Naive thymus-derived CD8-positive, alpha-beta T cell (primary cell): ENCODE measurements around the gene ATXN10. TPM values are rescaled to one million over a fixed set of nuclear protein-coding genes. Genes with fewer than 3 reads are reported as not detected.
"Not testable (repeated sequence)": the region's sequence is repeated elsewhere in the genome, so short reads cannot be mapped to it uniquely, and the experiment has no call there.

Experiments
- ATAC-seq, 2 donors: fragments of 150-1000 bp; cut with Tn5 transposase in 1 of 2; sonication (Bioruptor Pico), chemical (Tn5 transposase) in 1 of 2; 1 replicate in 1 of 2; 2 replicates in 1 of 2; pipeline ENCODE4 v1.10.0; 2021; ENCODE audit warnings: mild to moderate bottlenecking in 2 of 2, moderate library complexity in 2 of 2
- POLR2A ChIA-PET: fragments of 350-600 bp; sonication (Branson Sonifier 250); formaldehyde crosslinking; loops from one replicate; lab custom pipeline; 2021; ENCODE audit warnings: antibody characterized with exemption; lab: Charles Lee
- DNase-seq, 10 donors: peaks; one replicate each; pipeline versions ENCODE4 v3.0.0 to v3.0.0-alpha.2; 2020 to 2022
- H3K27ac Mint-ChIP-seq, 10 donors: one replicate each; pipeline ENCODE4 v1.8.0; 2020 to 2022; ENCODE audit warnings: mild to moderate bottlenecking in 10 of 10, mixed read lengths in 10 of 10, moderate library complexity in 4 of 10, inconsistent platforms in 1 of 10
- H3K27me3 Mint-ChIP-seq, 5 donors: one replicate each; pipeline ENCODE4 v1.8.0; 2021 to 2022; ENCODE audit warnings: mixed read lengths in 5 of 5
- H3K36me3 Mint-ChIP-seq, 3 donors: one replicate each; pipeline ENCODE4 v1.8.0; 2020 to 2022; ENCODE audit warnings: mixed read lengths in 3 of 3, mild to moderate bottlenecking in 2 of 3, inconsistent platforms in 1 of 3
- H3K4me1 Mint-ChIP-seq, 4 donors: one replicate each; pipeline ENCODE4 v1.8.0; 2021 to 2022; ENCODE audit warnings: mixed read lengths in 4 of 4
- H3K4me3 Mint-ChIP-seq, 10 donors: one replicate each; pipeline ENCODE4 v1.8.0; 2020 to 2022; ENCODE audit warnings: mild to moderate bottlenecking in 10 of 10, mixed read lengths in 10 of 10, moderate library complexity in 6 of 10, inconsistent platforms in 1 of 10
- H3K9me3 Mint-ChIP-seq, 9 donors: one replicate each; pipeline ENCODE4 v1.8.0; 2020 to 2022; ENCODE audit warnings: mixed read lengths in 9 of 9, mild to moderate bottlenecking in 3 of 9, inconsistent platforms in 1 of 9, moderate library complexity in 1 of 9
- polyA plus RNA-seq, 3 donors: library from polyadenylated mRNA; unstranded; fragments of 300-500 nt; fragmentation: Illumina TruSeq; gene quantifications; one replicate each; pipeline ENCODE4 v1.2.3, GENCODE V29; 2021
- total RNA-seq, 8 experiments: library from RNA in 2 of 8; stranded (reverse) in 2 of 8; gene quantifications; one replicate each; pipeline ENCODE4 v1.2.3 and lab custom pipeline; 2021 to 2026

The ATXN10 gene
- total and polyA plus RNA-seq, 5 experiments from 2014 or later: 77.4 to 117 (median 91.1) TPM

DNA sequence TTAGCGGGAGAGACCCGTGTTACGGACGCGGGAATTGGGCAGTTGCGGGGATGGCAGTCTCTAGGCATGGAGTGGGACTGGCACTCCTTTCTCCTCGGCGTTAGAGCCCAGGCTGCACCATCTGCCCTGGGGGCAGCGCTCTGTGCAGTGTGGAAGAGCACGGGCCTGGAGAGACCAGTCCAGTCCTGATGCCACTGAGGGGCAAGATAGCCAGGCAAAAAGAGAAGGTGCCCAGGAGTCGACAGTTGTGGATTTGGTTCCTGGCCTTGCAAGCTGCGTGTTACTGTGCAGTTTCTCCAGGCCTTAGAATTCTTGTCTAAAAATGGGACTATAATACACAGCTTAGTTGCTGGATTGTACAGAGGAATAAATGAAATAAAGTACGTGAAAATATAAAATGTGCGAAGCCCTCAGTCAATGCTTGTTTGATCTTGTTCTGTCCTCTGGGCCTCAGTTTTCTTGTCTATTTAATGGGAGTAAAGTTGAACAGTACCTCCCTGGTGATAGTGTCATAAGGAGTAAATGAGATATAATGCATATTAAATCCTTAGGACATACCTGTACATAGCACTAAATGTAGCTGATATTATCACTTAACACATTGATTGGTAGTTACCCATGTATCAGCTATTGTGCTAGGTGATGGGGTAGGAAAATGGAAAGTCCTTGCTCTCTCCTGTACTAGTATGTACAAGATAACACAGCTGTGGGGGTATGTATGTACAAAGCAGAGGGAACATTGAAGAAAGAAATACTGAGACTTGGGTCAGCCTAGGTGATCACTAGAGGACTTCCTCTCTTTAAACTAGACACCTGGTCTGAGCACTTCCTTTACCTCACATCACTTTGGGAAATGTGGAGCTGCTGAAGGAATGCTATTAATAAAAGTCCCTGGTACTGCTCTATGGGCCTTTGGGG is 1.2 kb downstream of the ATXN10 start:
- Mint-ChIP-seq H3K4me1 (peaks cover 28 to 50% (median 40%) of the 10 kb centered on the region in 4 donors), H3K4me3 (peak overlapping the region; percentile 80 to 93 (median 87)), H3K9me3 (peaks cover 0 to 2% (median 0%) of the 10 kb centered on the region in 9 donors), H3K27ac (peak overlapping the region; percentile 76 to 93 (median 87)), H3K36me3 (peaks cover 0 to 13% (median 2%) of the 10 kb centered on the region in 3 donors), H3K27me3 (no peaks in the 10 kb centered on the region)
- DNase-seq: peak in 1 of 10 donors; percentile 2
- no peak for ATAC-seq
- POLR2A ChIA-PET: no interaction called here

DNA sequence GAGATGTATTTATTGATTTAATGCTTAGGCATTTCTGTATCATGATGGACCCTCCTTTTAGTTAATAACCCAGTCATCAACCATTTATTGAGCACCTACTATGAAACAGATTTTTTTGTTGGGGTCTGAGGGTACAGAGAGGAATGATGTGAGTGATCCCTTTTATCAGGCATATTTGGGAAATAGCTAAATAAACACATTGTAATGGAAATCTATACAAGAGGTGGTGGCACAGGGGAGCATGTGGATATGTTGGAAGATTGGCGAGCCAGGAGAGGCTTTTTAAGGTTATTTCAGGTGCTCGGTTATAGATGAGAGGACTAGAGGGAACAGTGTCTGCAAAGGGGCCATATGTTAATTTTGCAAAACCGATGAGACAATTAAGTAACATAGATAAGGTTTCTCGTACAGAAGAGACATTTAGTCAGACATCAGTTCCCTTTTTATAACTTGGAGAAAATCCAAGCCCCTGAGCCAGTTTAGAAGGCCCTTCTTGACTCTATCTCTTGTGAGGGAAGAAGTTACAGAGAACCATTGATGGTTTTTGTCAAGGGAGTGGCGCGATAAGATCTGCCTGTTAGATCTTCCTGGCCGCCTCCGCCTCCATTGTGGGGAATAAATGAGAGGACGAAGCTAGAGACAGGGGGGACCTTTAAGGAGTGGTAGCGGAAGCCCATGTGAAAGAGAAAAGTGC is 2.0 kb downstream of the ATXN10 start:
- H3K9me3 Mint-ChIP-seq: peaks cover 0 to 2% (median 0%) of the 10 kb centered on the region in 9 donors
- peaks cover 0 to 13% (median 2%) of the 10 kb centered on the region in 3 donors for H3K36me3 Mint-ChIP-seq
- ATAC-seq (no peak), DNase-seq (no peak)
- H3K27ac Mint-ChIP-seq: peak overlapping the region in 9 of 10 donors; percentile 1 to 93 (median 79)
- POLR2A ChIA-PET: no interaction called here
- H3K27me3 Mint-ChIP-seq: no peaks in the 10 kb centered on the region
- H3K4me1 Mint-ChIP-seq: peaks cover 28 to 56% (median 44%) of the 10 kb centered on the region in 4 donors
- H3K4me3 Mint-ChIP-seq: peak overlapping the region in 9 of 10 donors; percentile 31 to 92 (median 87)

DNA sequence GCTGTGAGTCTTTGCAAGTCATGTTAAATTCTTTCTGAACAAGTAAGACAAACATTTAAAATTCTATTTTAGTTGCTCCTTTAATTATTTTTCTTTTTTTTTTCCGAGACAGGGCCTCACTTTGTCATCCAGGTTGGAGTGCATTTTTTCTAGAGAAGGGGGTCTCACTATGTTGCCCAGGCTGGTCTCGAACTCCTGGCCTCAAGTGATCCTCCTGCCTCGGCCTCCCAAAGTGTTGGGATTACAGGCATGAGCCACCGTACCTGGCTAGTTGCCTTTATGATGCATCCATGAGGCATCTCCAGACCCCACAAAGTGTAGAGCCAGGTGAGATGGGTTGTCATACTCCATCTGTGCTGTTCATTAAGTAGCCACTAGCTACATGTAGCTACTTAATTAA is 4.4 kb downstream of the ATXN10 start:
- Mint-ChIP-seq H3K4me3 (no peak overlapping the region), H3K36me3 (peaks cover 0 to 13% (median 2%) of the 10 kb centered on the region in 3 donors), H3K4me1 (peaks cover 34 to 63% (median 54%) of the 10 kb centered on the region in 4 donors), H3K9me3 (no peaks in the 10 kb centered on the region), H3K27ac (no peak overlapping the region), H3K27me3 (no peaks in the 10 kb centered on the region)
- ATAC-seq (no peak), DNase-seq (no peak)
- POLR2A ChIA-PET: interaction anchor here (0.7 kb wide), 1 partner anchor 109 kb away, joined by 3 read pairs; no protein-coding TSS in a partner anchor

DNA sequence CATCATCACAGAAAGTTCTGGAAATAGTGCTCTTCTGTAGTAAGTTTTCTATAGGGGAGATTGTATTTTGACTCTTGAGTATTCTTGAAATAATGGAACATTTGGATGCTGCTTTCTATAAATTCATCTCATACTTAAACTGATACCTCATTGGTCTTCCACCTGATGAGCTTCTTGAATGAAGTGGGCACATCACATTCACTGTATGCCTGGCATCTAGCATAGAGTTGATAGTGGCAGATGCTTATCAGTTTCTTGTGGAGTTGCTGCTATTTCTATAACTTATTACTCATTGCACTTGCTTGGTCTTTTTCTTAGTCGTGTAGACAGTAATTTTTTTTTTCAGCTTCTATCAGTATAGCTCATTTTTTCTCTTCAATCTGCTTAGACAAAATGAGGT is 5.4 kb downstream of the ATXN10 start:
- no peak for ATAC-seq
- Mint-ChIP-seq H3K27me3 (no peaks in the 10 kb centered on the region), H3K4me3 (no peak overlapping the region)

DNA sequence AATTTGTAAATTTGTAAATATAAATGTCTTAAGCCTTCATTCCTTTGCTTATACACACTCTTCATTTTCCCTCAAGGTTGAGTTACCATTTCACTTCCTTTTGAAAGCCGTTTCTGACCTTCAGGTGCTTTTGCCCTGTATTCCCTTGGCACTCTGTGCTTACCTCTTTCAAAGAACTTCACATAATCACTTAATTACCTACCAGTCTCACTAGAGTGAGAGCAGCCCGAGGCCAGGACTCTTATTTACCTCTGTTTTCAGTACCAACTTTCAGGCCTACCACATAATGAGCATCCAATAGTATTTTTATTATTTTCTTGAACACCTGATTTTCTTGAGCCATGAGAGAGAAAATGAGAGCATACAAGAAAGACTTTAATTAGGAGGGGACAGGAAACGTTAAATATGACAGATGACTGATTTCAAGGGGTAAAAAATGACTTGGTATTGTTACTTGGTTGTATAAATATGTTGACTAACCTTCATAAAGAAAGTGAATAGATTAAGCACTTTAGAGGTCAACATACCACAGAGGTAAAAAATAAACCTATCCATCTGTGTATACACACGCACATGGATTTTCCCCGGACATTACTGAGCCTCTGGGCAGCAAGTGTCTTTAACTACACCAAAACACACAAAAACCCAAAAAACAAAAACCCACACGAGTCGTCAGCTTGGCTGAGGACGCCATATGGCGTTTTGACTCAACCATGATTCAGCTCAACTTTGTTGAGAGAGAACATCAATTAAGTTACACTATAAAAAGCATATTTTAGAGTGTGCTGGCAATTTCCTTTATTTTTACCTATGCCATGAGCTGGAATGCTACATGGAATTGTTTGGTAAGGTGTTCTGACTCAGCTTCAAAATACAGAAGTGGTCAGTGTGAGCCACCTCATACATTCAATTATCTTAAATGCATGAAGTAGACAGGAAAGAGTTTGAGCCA is 7.6 kb downstream of the ATXN10 start:
- peak overlapping the region in 1 of 10 donors; percentile 3 for H3K27ac Mint-ChIP-seq
- peak overlapping the region in 1 of 10 donors; percentile 38 for H3K4me3 Mint-ChIP-seq
- no peaks in the 10 kb centered on the region for H3K9me3 Mint-ChIP-seq
- H3K4me1 Mint-ChIP-seq: peaks cover 17 to 42% (median 35%) of the 10 kb centered on the region in 4 donors
- H3K36me3 Mint-ChIP-seq: peaks cover 0 to 13% (median 2%) of the 10 kb centered on the region in 3 donors
- ATAC-seq (no peak), DNase-seq (no peak)
- POLR2A ChIA-PET: interaction anchor here (0.6 kb wide), 1 partner anchor 624 kb away, joined by 4 read pairs; no protein-coding TSS in a partner anchor
- no peaks in the 10 kb centered on the region for H3K27me3 Mint-ChIP-seq

More for the DNA sequence above, 5.4 kb downstream of the ATXN10 start:
- Mint-ChIP-seq H3K36me3 (peaks cover 0 to 13% (median 2%) of the 10 kb centered on the region in 3 donors), H3K27ac (no peak overlapping the region), H3K9me3 (no peaks in the 10 kb centered on the region), H3K4me1 (peaks cover 33 to 62% (median 53%) of the 10 kb centered on the region in 4 donors)
- POLR2A ChIA-PET: no interaction called here
- DNase-seq: no peak

DNA sequence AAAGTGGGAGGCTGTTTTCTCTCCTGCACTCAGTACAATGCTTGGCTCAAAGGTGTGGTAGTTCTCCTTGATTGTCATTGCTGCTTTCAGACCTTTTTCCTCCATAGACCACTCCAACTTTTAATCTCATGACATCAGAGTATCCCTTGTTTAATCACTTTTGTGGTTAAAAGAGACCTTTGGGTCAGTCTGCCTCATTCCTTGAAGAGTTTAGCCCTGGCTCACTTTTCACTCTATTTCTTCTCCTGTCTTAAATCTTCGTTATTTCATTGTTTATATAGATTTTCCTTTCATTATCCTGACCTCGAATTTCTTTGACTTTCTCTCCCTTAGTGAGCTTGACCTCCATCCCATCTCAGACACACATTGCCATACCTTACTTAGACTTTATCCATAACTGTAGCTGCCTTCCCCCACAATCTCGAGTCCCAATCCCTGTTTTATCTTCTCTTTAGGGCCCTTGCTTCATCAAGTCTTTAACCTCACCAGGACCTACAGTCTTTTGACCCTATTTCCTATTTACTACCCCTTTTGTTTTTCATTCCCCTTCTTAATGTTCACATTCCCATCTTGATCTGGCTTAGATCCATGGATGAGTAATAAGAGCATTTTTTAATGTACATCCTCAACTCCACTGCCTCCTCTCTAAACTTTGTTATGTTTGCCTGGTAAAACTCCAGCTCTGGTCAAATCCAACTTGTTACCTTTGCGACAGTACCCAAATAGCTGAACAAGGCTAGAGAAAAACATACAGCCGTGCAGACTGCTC is 9.5 kb downstream of the ATXN10 start:
- POLR2A ChIA-PET: interaction anchor here (1.4 kb wide), 1 partner anchor 9 kb away, joined by 4 read pairs; the partner anchor contains the start of gene ATXN10
- no peak for ATAC-seq
- DNase-seq: no peak
- Mint-ChIP-seq H3K36me3 (peaks cover 0 to 7% (median 2%) of the 10 kb centered on the region in 3 donors), H3K9me3 (no peaks in the 10 kb centered on the region), H3K4me1 (peaks cover 11 to 33% (median 23%) of the 10 kb centered on the region in 4 donors), H3K27ac (no peak overlapping the region), H3K27me3 (no peaks in the 10 kb centered on the region), H3K4me3 (no peak overlapping the region)

DNA sequence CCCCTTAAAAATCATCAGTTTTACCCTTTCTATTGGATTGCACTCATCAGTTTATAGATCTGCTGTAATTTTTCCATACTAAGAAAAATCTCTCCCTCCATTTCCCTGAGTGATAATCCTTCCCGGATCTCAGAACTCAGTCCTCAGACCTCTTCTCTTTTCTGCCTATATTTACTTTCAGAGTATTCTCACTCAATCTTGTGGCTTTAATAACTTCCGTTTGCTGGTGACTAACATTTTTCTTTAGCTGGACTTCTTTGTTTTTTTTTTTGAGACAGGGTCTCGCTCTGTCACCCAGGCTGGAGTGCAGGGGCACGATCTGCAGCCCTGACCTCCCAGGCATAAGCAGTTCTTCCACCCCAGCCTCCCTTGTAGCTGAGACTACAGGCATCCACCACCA is 10.4 kb downstream of the ATXN10 start:
- peaks cover 11 to 34% (median 27%) of the 10 kb centered on the region in 4 donors for H3K4me1 Mint-ChIP-seq
- H3K27me3 Mint-ChIP-seq: no peaks in the 10 kb centered on the region
- H3K9me3 Mint-ChIP-seq: no peaks in the 10 kb centered on the region
- peaks cover 0 to 6% (median 0%) of the 10 kb centered on the region in 3 donors for H3K36me3 Mint-ChIP-seq
- H3K27ac Mint-ChIP-seq: no peak overlapping the region
- ATAC-seq (no peak), DNase-seq (no peak)
- no peak overlapping the region for H3K4me3 Mint-ChIP-seq
- POLR2A ChIA-PET: interaction anchor here (1.4 kb wide), 1 partner anchor 10 kb away, joined by 4 read pairs; the partner anchor contains the start of gene ATXN10

DNA sequence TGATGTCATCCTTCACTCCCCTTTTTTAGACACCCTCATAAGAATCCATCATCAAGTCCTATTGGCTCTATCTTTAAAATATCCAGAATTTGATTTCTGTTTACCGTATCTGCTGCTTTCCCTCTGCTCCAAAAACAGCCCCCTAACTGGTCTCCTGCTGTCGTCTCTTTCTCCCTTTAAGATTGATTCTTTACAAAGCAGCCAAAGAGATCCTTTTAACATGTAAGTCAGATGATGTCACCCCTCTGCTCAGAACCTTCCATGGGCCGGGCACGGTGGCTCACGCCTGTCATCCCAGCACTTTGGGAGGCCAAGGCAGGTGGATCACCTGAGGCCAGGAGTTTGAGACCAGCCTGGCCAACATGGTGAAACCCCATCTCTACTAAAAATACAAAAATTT is 11.1 kb downstream of the ATXN10 start:
- H3K9me3 Mint-ChIP-seq, ATAC-seq, POLR2A ChIA-PET: not testable (repeated sequence)

DNA sequence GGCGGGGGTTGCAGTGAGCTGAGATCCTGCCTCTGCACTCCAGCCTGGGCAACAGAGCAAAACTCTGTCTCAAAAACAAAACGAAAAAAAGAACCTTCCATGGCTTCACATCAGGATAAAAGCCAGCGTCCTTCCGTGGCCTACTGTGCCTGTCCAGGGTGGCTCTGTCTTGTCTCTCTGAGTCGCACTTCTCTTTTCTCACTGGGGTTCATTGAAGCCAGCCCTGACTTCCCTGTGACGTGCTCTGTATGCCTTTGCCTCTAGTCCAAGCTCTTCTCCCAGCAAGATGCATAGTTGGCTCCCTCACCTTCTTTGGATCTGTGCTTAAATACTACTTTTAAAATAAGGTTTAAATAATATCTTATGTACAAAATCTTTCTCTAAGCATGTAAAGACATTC is 11.6 kb downstream of the ATXN10 start:
- ATAC-seq (no peak), DNase-seq (no peak)
- Mint-ChIP-seq H3K27me3 (no peaks in the 10 kb centered on the region), H3K9me3 (no peaks in the 10 kb centered on the region), H3K27ac (no peak overlapping the region), H3K4me3 (no peak overlapping the region), H3K36me3 (peaks cover 0 to 6% (median 0%) of the 10 kb centered on the region in 3 donors), H3K4me1 (peaks cover 11 to 37% (median 27%) of the 10 kb centered on the region in 4 donors)
- POLR2A ChIA-PET: interaction anchor here (0.7 kb wide), 1 partner anchor 21 kb away, joined by 5 read pairs; no protein-coding TSS in a partner anchor

More for the DNA sequence above, 11.1 kb downstream of the ATXN10 start:
- not testable (repeated sequence) for H3K27me3 Mint-ChIP-seq, H3K27ac Mint-ChIP-seq, DNase-seq, H3K36me3 Mint-ChIP-seq, H3K4me3 Mint-ChIP-seq
- peaks cover 12 to 34% (median 27%) of the 10 kb centered on the region in 4 donors for H3K4me1 Mint-ChIP-seq

DNA sequence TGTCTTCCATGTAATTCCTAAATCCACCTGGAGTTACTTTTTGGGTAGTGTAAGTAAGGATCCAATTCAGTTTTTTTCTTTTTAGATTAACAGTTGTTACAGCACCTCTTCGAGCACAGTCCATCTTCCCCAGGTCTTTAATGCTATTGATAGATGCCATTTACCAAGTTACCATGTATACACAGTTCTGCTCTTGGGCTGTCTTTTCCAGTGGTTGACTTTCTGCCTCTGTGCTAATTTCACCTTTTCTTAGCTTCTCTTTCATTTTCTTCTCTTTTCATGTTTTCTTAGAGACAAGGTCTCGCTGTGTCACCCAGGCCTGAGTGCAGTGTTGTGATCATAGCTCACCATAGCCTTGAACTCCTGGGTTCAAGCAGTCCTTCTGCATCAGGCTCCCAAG is 12.0 kb downstream of the ATXN10 start:
- peaks cover 0 to 7% (median 0%) of the 10 kb centered on the region in 3 donors for H3K36me3 Mint-ChIP-seq
- POLR2A ChIA-PET: interaction anchor here (0.7 kb wide), 1 partner anchor 20 kb away, joined by 5 read pairs; no protein-coding TSS in a partner anchor
- ATAC-seq (no peak), DNase-seq (no peak)
- H3K27ac Mint-ChIP-seq: no peak overlapping the region
- H3K9me3 Mint-ChIP-seq: no peaks in the 10 kb centered on the region
- H3K4me1 Mint-ChIP-seq: peaks cover 16 to 38% (median 29%) of the 10 kb centered on the region in 4 donors
- H3K4me3 Mint-ChIP-seq: no peak overlapping the region
- H3K27me3 Mint-ChIP-seq: no peaks in the 10 kb centered on the region

DNA sequence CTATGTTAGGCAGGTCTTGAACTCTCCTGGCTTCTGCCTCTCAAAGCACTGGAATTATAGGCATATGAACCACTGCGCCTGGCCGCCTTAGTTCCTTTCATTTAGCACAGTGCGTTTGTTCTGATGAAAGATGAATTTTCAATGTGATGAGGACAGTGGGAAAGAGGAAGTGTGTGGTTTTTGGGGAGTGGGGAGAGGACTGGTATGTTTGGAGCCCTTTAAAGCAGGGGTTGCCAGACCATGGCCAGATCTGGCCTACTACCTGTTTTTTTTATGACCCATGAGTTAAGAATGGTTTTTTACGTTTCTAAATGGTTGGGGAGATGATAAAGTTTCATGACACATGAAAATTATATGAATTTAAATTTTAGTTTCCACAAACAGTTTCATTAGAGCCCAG is 12.5 kb downstream of the ATXN10 start:
- H3K4me3 Mint-ChIP-seq: no peak overlapping the region
- H3K27ac Mint-ChIP-seq: no peak overlapping the region
- ATAC-seq (no peak), DNase-seq (no peak)
- no peaks in the 10 kb centered on the region for H3K27me3 Mint-ChIP-seq
- peaks cover 17 to 40% (median 29%) of the 10 kb centered on the region in 4 donors for H3K4me1 Mint-ChIP-seq
- H3K9me3 Mint-ChIP-seq: no peaks in the 10 kb centered on the region
- POLR2A ChIA-PET: interaction anchor here (0.7 kb wide), 1 partner anchor 20 kb away, joined by 5 read pairs; no protein-coding TSS in a partner anchor
- peaks cover 0 to 7% (median 0%) of the 10 kb centered on the region in 3 donors for H3K36me3 Mint-ChIP-seq
